ENCODE measurements around the gene BMERB1.
A peak's percentile ranks its signal among the peaks of the same experiment; 100 is the strongest.

BMERB1 gene

GRCh38 chr16:15598648-15599190 is 164.3 kb downstream of the BMERB1 start:
- H2BK12ac ChIP-seq (ENCODE audit: low read length), result no peak overlapping the region
- H3K79me1 ChIP-seq (ENCODE audit: low read depth, low read length), result no peaks in the 10 kb centered on the region
- H3K4ac ChIP-seq (ENCODE audit: low read length), result no peak overlapping the region
- no peak overlapping the region for H3K27ac ChIP-seq (replicated peaks; ENCODE audit: low read length)
- no peak overlapping the region for H3K9ac ChIP-seq (ENCODE audit: low read depth, low read length, poor library complexity)
- no peak overlapping the region for H4K8ac ChIP-seq (ENCODE audit: low read depth, low read length)
- peaks cover 0 to 2% (median 0%) of the 10 kb centered on the region in 3 experiments for H3K27me3 ChIP-seq (ENCODE audit: control insufficient read depth in 3 of 3, insufficient read depth in 3 of 3, low read depth in 1 of 3, low read length in 3 of 3)
- no peak overlapping the region for H2BK5ac ChIP-seq (ENCODE audit: low read length)
- no peak overlapping the region for H2AFZ ChIP-seq (ENCODE audit: low read length)
- H2BK15ac ChIP-seq (ENCODE audit: low read length), result no peak overlapping the region
- no peak for DNase-seq (ENCODE audit: low spot score)
- no peak overlapping the region for H3K14ac ChIP-seq (ENCODE audit: low read length)
- peak overlapping the region; percentile 74 for H3K23ac ChIP-seq (ENCODE audit: low read depth, low read length, poor library complexity)
- no peak overlapping the region for H2AK5ac ChIP-seq (ENCODE audit: low read depth, low read length)
- no peak overlapping the region for H3K4me2 ChIP-seq (ENCODE audit: insufficient read depth, low read length, poor library complexity, severe bottlenecking)
- no peak overlapping the region for H4K91ac ChIP-seq (ENCODE audit: low read depth, low read length, poor library complexity)
- peaks cover 46 to 97% of the 10 kb centered on the region in 2 donors for H3K36me3 ChIP-seq (replicated peaks in 1 of 2; ENCODE audit: control insufficient read depth in 2 of 2, insufficient read depth in 2 of 2, low read length in 2 of 2)
- H3K4me1 ChIP-seq (ENCODE audit: control insufficient read depth in 2 of 2, insufficient read depth in 1 of 2, low read depth in 1 of 2, low read length in 2 of 2), result no peaks in the 10 kb centered on the region
- no peak overlapping the region for H2BK120ac ChIP-seq (ENCODE audit: low read depth, low read length)
- no CpG with 5 or more reads among the region's 17 CpGs for WGBS, 2 donors (ENCODE audit: extremely low coverage in 2 of 2, insufficient read length in 2 of 2, insufficient replicate concordance in 1 of 2)
- no peak overlapping the region for H3K4me3 ChIP-seq (ENCODE audit: low read length in 2 of 2)
- no peaks in the 10 kb centered on the region for H3K9me3 ChIP-seq (replicated peaks in 1 of 2; ENCODE audit: control insufficient read depth in 2 of 2, insufficient read depth in 1 of 2, low read depth in 1 of 2, low read length in 2 of 2)
- no peak overlapping the region for H3K18ac ChIP-seq (ENCODE audit: low read length)

- Histone ChIP-seq H3K27ac (replicated peaks; ENCODE audit: low read length) (no peak overlapping the region), H4K8ac (ENCODE audit: low read depth, low read length) (no peak overlapping the region), H3K4me3 (ENCODE audit: low read length in 2 of 2) (peak overlapping the region in 1 of 2 donors; percentile 17), H3K9me3 (replicated peaks in 1 of 2; ENCODE audit: control insufficient read depth in 2 of 2, insufficient read depth in 1 of 2, low read depth in 1 of 2, low read length in 2 of 2) (no peaks in the 10 kb centered on the region), H3K79me1 (ENCODE audit: low read depth, low read length) (no peaks in the 10 kb centered on the region), H3K4ac (ENCODE audit: low read length) (no peak overlapping the region), H3K14ac (ENCODE audit: low read length) (no peak overlapping the region), H2AK5ac (ENCODE audit: low read depth, low read length) (no peak overlapping the region), H3K23ac (ENCODE audit: low read depth, low read length, poor library complexity) (no peak overlapping the region), H2BK15ac (ENCODE audit: low read length) (no peak overlapping the region), H2BK12ac (ENCODE audit: low read length) (no peak overlapping the region), H3K36me3 (replicated peaks in 1 of 2; ENCODE audit: control insufficient read depth in 2 of 2, insufficient read depth in 2 of 2, low read length in 2 of 2) (peaks cover 50 to 99% of the 10 kb centered on the region in 2 donors), H2BK120ac (ENCODE audit: low read depth, low read length) (no peak overlapping the region), H2BK5ac (ENCODE audit: low read length) (no peak overlapping the region), H3K4me1 (ENCODE audit: control insufficient read depth in 2 of 2, insufficient read depth in 1 of 2, low read depth in 1 of 2, low read length in 2 of 2) (no peaks in the 10 kb centered on the region), H3K4me2 (ENCODE audit: insufficient read depth, low read length, poor library complexity, severe bottlenecking) (no peak overlapping the region), H3K9ac (ENCODE audit: low read depth, low read length, poor library complexity) (peak overlapping the region; percentile 54), H2AFZ (ENCODE audit: low read length) (no peak overlapping the region), H4K91ac (ENCODE audit: low read depth, low read length, poor library complexity) (no peak overlapping the region), H3K27me3 (ENCODE audit: control insufficient read depth in 3 of 3, insufficient read depth in 3 of 3, low read depth in 1 of 3, low read length in 3 of 3) (peaks cover 0 to 2% (median 0%) of the 10 kb centered on the region in 3 experiments), H3K18ac (ENCODE audit: low read length) (no peak overlapping the region)
- no CpG with 5 or more reads among the region's 21 CpGs for WGBS, 2 donors (ENCODE audit: extremely low coverage in 2 of 2, insufficient read length in 2 of 2, insufficient replicate concordance in 1 of 2)
- no peak for DNase-seq (ENCODE audit: low spot score)
Measured at GRCh38 chr16:15599303-15600070, 165.1 kb downstream of the BMERB1 start.

DNA sequence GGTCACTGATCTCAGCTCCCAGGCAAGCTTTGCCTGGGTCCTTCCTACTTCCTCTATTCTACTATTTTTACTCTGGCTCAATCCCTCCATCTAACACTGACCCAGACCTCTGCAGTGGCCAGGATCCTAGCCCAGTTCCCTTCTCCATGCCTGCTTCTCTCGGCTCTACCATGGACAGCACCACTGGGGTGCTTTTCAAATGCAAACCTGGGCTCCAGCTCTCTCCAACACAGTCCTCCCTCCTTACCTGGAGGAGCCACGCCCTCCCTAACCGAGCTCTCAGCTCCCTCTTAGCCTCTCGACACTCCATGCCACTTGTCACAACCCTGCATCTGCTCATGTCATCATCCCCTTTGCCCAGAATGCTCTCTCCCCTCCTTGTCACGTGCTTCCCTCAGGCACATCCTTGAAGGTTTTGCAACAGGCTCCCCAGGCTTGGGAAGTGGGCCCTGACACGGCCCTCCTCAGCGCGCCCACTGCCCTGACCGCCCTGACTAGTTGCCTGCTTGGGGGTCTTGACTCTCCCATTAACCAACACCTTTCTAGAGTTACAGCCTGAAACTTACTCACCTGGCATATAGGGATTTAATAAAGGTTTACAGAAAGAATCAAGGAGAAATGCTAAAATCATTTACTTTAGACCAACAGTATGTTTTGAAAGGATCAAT is 167.0 kb downstream of the BMERB1 start:
- Histone ChIP-seq H2BK5ac (ENCODE audit: low read length) (no peak overlapping the region), H3K27ac (replicated peaks; ENCODE audit: low read length) (no peak overlapping the region), H4K91ac (ENCODE audit: low read depth, low read length, poor library complexity) (no peak overlapping the region), H4K8ac (ENCODE audit: low read depth, low read length) (no peak overlapping the region), H3K4me2 (ENCODE audit: insufficient read depth, low read length, poor library complexity, severe bottlenecking) (no peak overlapping the region), H2AFZ (ENCODE audit: low read length) (no peak overlapping the region), H2BK15ac (ENCODE audit: low read length) (no peak overlapping the region), H3K36me3 (replicated peaks in 1 of 2; ENCODE audit: control insufficient read depth in 2 of 2, insufficient read depth in 2 of 2, low read length in 2 of 2) (peaks cover 47 to 99% of the 10 kb centered on the region in 2 donors), H2BK120ac (ENCODE audit: low read depth, low read length) (no peak overlapping the region), H3K23ac (ENCODE audit: low read depth, low read length, poor library complexity) (peak overlapping the region; percentile 57), H3K27me3 (ENCODE audit: control insufficient read depth in 3 of 3, insufficient read depth in 3 of 3, low read depth in 1 of 3, low read length in 3 of 3) (peaks cover 0 to 2% (median 0%) of the 10 kb centered on the region in 3 experiments), H3K79me1 (ENCODE audit: low read depth, low read length) (no peaks in the 10 kb centered on the region), H3K4me1 (ENCODE audit: control insufficient read depth in 2 of 2, insufficient read depth in 1 of 2, low read depth in 1 of 2, low read length in 2 of 2) (no peaks in the 10 kb centered on the region), H2AK5ac (ENCODE audit: low read depth, low read length) (no peak overlapping the region), H2BK12ac (ENCODE audit: low read length) (no peak overlapping the region), H3K4me3 (ENCODE audit: low read length in 2 of 2) (no peak overlapping the region), H3K14ac (ENCODE audit: low read length) (no peak overlapping the region), H3K9ac (ENCODE audit: low read depth, low read length, poor library complexity) (no peak overlapping the region), H3K18ac (ENCODE audit: low read length) (no peak overlapping the region), H3K4ac (ENCODE audit: low read length) (no peak overlapping the region), H3K9me3 (replicated peaks in 1 of 2; ENCODE audit: control insufficient read depth in 2 of 2, insufficient read depth in 1 of 2, low read depth in 1 of 2, low read length in 2 of 2) (no peaks in the 10 kb centered on the region)
- no CpG with 5 or more reads among the region's 9 CpGs for WGBS, 2 donors (ENCODE audit: extremely low coverage in 2 of 2, insufficient read length in 2 of 2, insufficient replicate concordance in 1 of 2)
- no peak for DNase-seq (ENCODE audit: low spot score)

Data from neuronal stem cell (in vitro differentiated cells).